HepG2 (cell line): ENCODE measurements around the gene CCDC3. TPM values are rescaled to one million over a fixed set of nuclear protein-coding genes. Genes with fewer than 3 reads are reported as not detected.

Experiments used
- ATAC-seq: fragments of 200-7000 bp; cut with Tn5 transposase; 3 replicates; pipeline ENCODE4 v1.9.1; 2020; ENCODE audit warnings: mild to moderate bottlenecking, moderate library complexity
- BruUV-seq: library from RNA; stranded (reverse); fragments of 400-500 nt; replicated peaks from 2 replicates; lab custom pipeline; 2021; lab: Mats Ljungman, UMichigan
- CTCF ChIA-PET: fragments of 300-600 bp; formaldehyde crosslinking; extraction: SDS; loops from one replicate; lab custom pipeline; 2021; ENCODE audit warnings: low total read pairs, inconsistent platforms, low intra/inter-chr PET ratio; lab: Yijun Ruan, JAX
- POLR2A ChIA-PET: fragments of 350-600 bp; sonication (Branson Sonifier 250); formaldehyde crosslinking; loops from one replicate; lab custom pipeline; 2020; ENCODE audit warnings: antibody characterized with exemption, inconsistent platforms; lab: Yijun Ruan, JAX
- DNase-seq: peaks from one replicate; pipeline ENCODE4 v3.0.0-alpha.2; 2015; ENCODE audit warnings: low spot score
- FAIRE-seq: peaks from 3 replicates; lab custom pipeline; 2011; peaks lifted over from hg19 to GRCh38; lab: Jason Lieb, UNC
- H2AFZ ChIP-seq: one replicate; pipeline ENCODE4 v1.6.1; 2011; ENCODE audit warnings: low read length, inconsistent platforms
- H3K27ac ChIP-seq: fragments of 300-600 bp; 3 replicates; pipeline ENCODE4 v1.8.0; 2011; ENCODE audit warnings: mixed run types, mild to moderate bottlenecking, mixed read lengths, low read length, inconsistent platforms; ENCODE audit not compliant: insufficient read depth; ENCODE audit errors: extremely low read length
- H3K27me3 ChIP-seq, 2 experiments: fragments of 200-600 bp in 1 of 2; 2 replicates in 1 of 2; 3 replicates in 1 of 2; pipeline versions ENCODE4 v1.6.0 to v1.8.0; 2011; ENCODE audit warnings: low read length in 2 of 2, mild to moderate bottlenecking in 2 of 2, moderate library complexity in 2 of 2, inconsistent platforms in 1 of 2; ENCODE audit not compliant: insufficient read depth in 2 of 2, control insufficient read depth in 1 of 2
- H3K36me3 ChIP-seq, 2 experiments: fragments of 200-600 bp in 1 of 2; replicated peaks in 1 of 2; 2 replicates in 1 of 2; 3 replicates in 1 of 2; pipeline versions ENCODE4 v1.5.1 to v1.8.0; 2011; ENCODE audit warnings: low read length in 2 of 2, inconsistent platforms in 1 of 2; ENCODE audit not compliant: insufficient read depth in 2 of 2, control insufficient read depth in 1 of 2
- H3K4me1 ChIP-seq: 2 replicates; pipeline ENCODE4 v1.5.1; 2012; ENCODE audit warnings: low read length, inconsistent platforms; ENCODE audit not compliant: insufficient read depth
- H3K4me2 ChIP-seq: 2 replicates; pipeline ENCODE4 v1.6.0; 2011; ENCODE audit warnings: low read depth, low read length, inconsistent platforms
- H3K4me3 ChIP-seq, 3 experiments: fragments of 200-600 bp in 1 of 3; sonication (generic), shearing (Covaris generic) in 1 of 3; replicated peaks in 1 of 3; 2 replicates each; pipeline ENCODE4 v1.5.1; 2011 to 2016; ENCODE audit warnings: low read length in 3 of 3, inconsistent platforms in 2 of 3, low read depth in 2 of 3, mild to moderate bottlenecking in 2 of 3, control low read depth in 1 of 3, mixed read lengths in 1 of 3; ENCODE audit not compliant: insufficient read depth in 1 of 3
- H3K79me2 ChIP-seq: one replicate; pipeline ENCODE4 v1.6.1; 2011; ENCODE audit warnings: low read length, inconsistent platforms; ENCODE audit not compliant: insufficient read depth
- H3K9ac ChIP-seq: 2 replicates; pipeline ENCODE4 v1.6.0; 2011; ENCODE audit warnings: mild to moderate bottlenecking, low read depth, low read length, inconsistent platforms; ENCODE audit not compliant: insufficient read depth
- H3K9me3 ChIP-seq: 2 replicates; pipeline ENCODE4 v1.5.1; 2012; ENCODE audit warnings: mild to moderate bottlenecking, low read length
- H4K20me1 ChIP-seq: 2 replicates; pipeline ENCODE4 v1.6.0; 2011; ENCODE audit warnings: inconsistent platforms, mild to moderate bottlenecking, low read length, moderate library complexity; ENCODE audit not compliant: insufficient read depth
- KLF16 ChIP-seq, 2 experiments: sonication (generic) in 1 of 2; formaldehyde crosslinking in 1 of 2; IDR thresholded peaks; 2 replicates each; pipeline versions ENCODE4 v1.6.1 to v1.8.0; 2016 to 2023; ENCODE audit warnings: missing genetic modification reagents in 2 of 2, missing compliant biosample characterization in 1 of 2
- RXRA ChIP-seq: sonication (generic); formaldehyde crosslinking; IDR thresholded peaks from 2 replicates; pipeline ENCODE4 v1.5.1; 2020; ENCODE audit warnings: missing genetic modification reagents
- SP4 ChIP-seq: sonication (generic); formaldehyde crosslinking; IDR thresholded peaks from 2 replicates; pipeline ENCODE4 v1.8.1; 2023; ENCODE audit warnings: mild to moderate bottlenecking, missing genetic modification reagents
- TFE3 ChIP-seq: IDR thresholded peaks from 2 replicates; pipeline ENCODE4 v1.6.1; 2016
- TGIF2 ChIP-seq: IDR thresholded peaks from 2 replicates; pipeline ENCODE4 v1.6.1; 2016; ENCODE audit warnings: control low read depth, missing compliant biosample characterization
- WGBS: methylation state at CpG from one replicate; pipeline ENCODE4 v1.1.6; 2017; ENCODE audit warnings: low lambda C conversion rate; 5-methylcytosine and 5-hydroxymethylcytosine counted together
- in situ Hi-C: cut with HindIII; loops from 2 replicates; pipeline ENCODE4 v1.10.0; 2017; ENCODE audit warnings: low pct_unique_long_range_greater_than_20kb; ENCODE audit not compliant: extremely low pct_ligation_motif_present
- intact Hi-C: fragments of 100-400 bp; cut with micrococcal nuclease; formaldehyde crosslinking; loops from one replicate; pipeline ENCODE4 v1.10.0; 2022; ENCODE audit not compliant: unreplicated experiment
- polyA plus RNA-seq, 8 experiments: library from polyadenylated mRNA; depleted of rRNA in 3 of 8; stranded (reverse) in 7 of 8; unstranded in 1 of 8; fragments of >200 nt; fragmentation: Illumina TruSeq in 4 of 8; extraction: Trizol in 4 of 8; gene quantifications; 2 replicates each; pipeline versions ENCODE4 v1.2.1 to v1.2.3, GENCODE V29; 2011 to 2016; ENCODE audit warnings: low read depth in 4 of 8, missing spikeins in 1 of 8, mixed read lengths in 1 of 8; ENCODE audit not compliant: insufficient read depth in 1 of 8
- total RNA-seq, 5 experiments: library from RNA; depleted of rRNA; stranded (reverse); fragments of >200 nt; fragmentation: Illumina TruSeq; extraction: Trizol; gene quantifications; 2 replicates each; pipeline ENCODE4 v1.2.3, GENCODE V29; 2016; ENCODE audit warnings: low read depth in 1 of 5
- TF ChIP-seq, protein P1 (sequence below): sonication (generic); formaldehyde crosslinking; IDR thresholded peaks from one replicate; pipeline ENCODE4 v1.5.1; 2020; ENCODE audit warnings: mild to moderate bottlenecking, missing genetic modification reagents; ENCODE audit errors: not compliant biosample characterization
- TF ChIP-seq, protein P2 (sequence below): sonication (generic); formaldehyde crosslinking; IDR thresholded peaks from 2 replicates; pipeline ENCODE4 v1.9.0; 2022; ENCODE audit warnings: low read depth, missing genetic modification reagents

Gene CCDC3
- total and polyA plus RNA-seq, 2 of the 13 experiments (the other 11 are each of a cell fraction or from before 2014, with no cell fraction given), result not detected

- TF ChIP-seq, protein P1, sequence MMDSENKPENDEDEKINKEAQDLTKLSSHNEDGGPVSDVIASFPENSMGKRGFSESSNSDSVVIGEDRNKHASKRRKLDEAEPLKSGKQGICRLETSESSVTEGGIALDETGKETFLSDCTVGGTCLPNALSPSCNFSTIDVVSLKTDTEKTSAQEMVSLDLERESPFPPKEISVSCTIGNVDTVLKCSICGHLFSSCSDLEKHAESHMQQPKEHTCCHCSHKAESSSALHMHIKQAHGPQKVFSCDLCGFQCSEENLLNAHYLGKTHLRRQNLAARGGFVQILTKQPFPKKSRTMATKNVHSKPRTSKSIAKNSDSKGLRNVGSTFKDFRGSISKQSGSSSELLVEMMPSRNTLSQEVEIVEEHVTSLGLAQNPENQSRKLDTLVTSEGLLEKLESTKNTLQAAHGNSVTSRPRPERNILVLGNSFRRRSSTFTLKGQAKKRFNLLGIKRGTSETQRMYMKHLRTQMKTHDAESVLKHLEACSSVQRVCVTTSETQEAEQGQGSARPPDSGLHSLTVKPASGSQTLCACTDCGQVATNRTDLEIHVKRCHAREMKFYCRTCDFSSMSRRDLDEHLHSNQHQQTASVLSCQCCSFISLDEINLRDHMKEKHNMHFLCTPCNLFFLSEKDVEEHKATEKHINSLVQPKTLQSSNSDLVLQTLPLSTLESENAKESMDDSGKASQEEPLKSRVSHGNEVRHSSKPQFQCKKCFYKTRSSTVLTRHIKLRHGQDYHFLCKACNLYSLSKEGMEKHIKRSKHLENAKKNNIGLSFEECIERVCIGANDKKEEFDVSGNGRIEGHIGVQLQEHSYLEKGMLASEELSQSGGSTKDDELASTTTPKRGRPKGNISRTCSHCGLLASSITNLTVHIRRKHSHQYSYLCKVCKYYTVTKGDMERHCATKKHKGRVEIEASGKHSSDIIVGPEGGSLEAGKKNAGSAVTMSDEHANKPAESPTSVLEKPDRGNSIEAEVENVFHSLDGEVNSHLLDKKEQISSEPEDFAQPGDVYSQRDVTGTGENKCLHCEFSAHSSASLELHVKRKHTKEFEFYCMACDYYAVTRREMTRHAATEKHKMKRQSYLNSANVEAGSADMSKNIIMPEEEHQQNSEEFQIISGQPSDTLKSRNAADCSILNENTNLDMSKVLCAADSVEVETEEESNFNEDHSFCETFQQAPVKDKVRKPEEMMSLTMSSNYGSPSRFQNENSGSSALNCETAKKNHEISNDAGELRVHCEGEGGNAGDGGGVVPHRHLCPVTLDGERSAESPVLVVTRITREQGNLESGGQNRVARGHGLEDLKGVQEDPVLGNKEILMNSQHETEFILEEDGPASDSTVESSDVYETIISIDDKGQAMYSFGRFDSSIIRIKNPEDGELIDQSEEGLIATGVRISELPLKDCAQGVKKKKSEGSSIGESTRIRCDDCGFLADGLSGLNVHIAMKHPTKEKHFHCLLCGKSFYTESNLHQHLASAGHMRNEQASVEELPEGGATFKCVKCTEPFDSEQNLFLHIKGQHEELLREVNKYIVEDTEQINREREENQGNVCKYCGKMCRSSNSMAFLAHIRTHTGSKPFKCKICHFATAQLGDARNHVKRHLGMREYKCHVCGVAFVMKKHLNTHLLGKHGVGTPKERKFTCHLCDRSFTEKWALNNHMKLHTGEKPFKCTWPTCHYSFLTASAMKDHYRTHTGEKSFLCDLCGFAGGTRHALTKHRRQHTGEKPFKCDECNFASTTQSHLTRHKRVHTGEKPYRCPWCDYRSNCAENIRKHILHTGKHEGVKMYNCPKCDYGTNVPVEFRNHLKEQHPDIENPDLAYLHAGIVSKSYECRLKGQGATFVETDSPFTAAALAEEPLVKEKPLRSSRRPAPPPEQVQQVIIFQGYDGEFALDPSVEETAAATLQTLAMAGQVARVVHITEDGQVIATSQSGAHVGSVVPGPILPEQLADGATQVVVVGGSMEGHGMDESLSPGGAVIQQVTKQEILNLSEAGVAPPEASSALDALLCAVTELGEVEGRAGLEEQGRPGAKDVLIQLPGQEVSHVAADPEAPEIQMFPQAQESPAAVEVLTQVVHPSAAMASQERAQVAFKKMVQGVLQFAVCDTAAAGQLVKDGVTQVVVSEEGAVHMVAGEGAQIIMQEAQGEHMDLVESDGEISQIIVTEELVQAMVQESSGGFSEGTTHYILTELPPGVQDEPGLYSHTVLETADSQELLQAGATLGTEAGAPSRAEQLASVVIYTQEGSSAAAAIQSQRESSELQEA (CRISPR knock-in tag), result no peak
- TF ChIP-seq KLF16 (CRISPR knock-in tag; IDR thresholded peaks at IDR 0.05), result no peak
- TF ChIP-seq, all 625 proteins: peak for 0
Observed at GRCh38 chr10:12945690-12946359, 55.7 kb downstream of the CCDC3 start (continued).

DNA sequence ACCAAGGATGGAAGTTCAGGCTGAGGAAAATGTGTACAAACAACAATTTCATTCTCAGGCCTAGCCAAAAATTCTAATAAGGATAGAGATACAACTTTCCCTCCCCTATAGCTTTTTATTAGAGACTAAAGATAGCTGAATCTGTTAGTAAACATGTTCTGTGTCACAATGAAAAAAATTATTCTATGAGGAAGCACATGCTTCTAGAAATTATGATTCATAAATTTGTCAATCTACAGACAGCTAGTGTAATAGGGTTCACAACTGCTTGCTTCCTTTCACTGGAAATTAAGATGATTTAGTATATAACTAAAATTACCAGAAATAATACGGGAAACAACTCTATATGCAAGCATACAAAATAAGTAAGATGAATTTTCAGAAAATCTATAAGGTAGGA lies 56.6 kb downstream of the CCDC3 start:
- 19% methylated on average over 1 of the region's 1 CpG for WGBS
- POLR2A ChIA-PET, result no interaction called here
- intact Hi-C loops (no loop called here), in situ Hi-C loops (no loop called here)
- Histone ChIP-seq H3K4me1 (no peaks in the 10 kb centered on the region), H4K20me1 (no peaks in the 10 kb centered on the region), H3K27ac (no peak overlapping the region), H3K27me3 (no peaks in the 10 kb centered on the region; a peak in 2 of 5 replicates), H2AFZ (no peak overlapping the region), H3K4me3 (no peak overlapping the region), H3K9me3 (no peaks in the 10 kb centered on the region), H3K36me3 (no peaks in the 10 kb centered on the region), H3K9ac (no peak overlapping the region), H3K4me2 (no peak overlapping the region), H3K79me2 (no peaks in the 10 kb centered on the region)
- CTCF ChIA-PET, result no interaction called here
- FAIRE-seq (no peak), ATAC-seq (no peak), DNase-seq (no peak)
- BruUV-seq, result no TSS peak
- TF ChIP-seq RXRA (no peak), TGIF2 (CRISPR knock-in tag) (no peak), SP4 (CRISPR knock-in tag) (no peak), TFE3 (CRISPR knock-in tag) (no peak)
- TF ChIP-seq, protein P2, sequence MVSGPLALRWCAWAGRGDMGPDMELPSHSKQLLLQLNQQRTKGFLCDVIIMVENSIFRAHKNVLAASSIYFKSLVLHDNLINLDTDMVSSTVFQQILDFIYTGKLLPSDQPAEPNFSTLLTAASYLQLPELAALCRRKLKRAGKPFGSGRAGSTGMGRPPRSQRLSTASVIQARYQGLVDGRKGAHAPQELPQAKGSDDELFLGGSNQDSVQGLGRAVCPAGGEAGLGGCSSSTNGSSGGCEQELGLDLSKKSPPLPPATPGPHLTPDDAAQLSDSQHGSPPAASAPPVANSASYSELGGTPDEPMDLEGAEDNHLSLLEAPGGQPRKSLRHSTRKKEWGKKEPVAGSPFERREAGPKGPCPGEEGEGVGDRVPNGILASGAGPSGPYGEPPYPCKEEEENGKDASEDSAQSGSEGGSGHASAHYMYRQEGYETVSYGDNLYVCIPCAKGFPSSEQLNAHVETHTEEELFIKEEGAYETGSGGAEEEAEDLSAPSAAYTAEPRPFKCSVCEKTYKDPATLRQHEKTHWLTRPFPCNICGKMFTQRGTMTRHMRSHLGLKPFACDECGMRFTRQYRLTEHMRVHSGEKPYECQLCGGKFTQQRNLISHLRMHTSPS (CRISPR knock-in tag), result no peak
